ENCODE results near the gene ADGRA3. TPM values are rescaled to one million over a fixed set of nuclear protein-coding genes. Genes with fewer than 3 reads are reported as not detected.

Gene ADGRA3, protein sequence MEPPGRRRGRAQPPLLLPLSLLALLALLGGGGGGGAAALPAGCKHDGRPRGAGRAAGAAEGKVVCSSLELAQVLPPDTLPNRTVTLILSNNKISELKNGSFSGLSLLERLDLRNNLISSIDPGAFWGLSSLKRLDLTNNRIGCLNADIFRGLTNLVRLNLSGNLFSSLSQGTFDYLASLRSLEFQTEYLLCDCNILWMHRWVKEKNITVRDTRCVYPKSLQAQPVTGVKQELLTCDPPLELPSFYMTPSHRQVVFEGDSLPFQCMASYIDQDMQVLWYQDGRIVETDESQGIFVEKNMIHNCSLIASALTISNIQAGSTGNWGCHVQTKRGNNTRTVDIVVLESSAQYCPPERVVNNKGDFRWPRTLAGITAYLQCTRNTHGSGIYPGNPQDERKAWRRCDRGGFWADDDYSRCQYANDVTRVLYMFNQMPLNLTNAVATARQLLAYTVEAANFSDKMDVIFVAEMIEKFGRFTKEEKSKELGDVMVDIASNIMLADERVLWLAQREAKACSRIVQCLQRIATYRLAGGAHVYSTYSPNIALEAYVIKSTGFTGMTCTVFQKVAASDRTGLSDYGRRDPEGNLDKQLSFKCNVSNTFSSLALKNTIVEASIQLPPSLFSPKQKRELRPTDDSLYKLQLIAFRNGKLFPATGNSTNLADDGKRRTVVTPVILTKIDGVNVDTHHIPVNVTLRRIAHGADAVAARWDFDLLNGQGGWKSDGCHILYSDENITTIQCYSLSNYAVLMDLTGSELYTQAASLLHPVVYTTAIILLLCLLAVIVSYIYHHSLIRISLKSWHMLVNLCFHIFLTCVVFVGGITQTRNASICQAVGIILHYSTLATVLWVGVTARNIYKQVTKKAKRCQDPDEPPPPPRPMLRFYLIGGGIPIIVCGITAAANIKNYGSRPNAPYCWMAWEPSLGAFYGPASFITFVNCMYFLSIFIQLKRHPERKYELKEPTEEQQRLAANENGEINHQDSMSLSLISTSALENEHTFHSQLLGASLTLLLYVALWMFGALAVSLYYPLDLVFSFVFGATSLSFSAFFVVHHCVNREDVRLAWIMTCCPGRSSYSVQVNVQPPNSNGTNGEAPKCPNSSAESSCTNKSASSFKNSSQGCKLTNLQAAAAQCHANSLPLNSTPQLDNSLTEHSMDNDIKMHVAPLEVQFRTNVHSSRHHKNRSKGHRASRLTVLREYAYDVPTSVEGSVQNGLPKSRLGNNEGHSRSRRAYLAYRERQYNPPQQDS (N-terminal part only)
- 41.9 TPM for polyA plus RNA-seq (2013, experiment 1 of 2)
- 35.3 TPM for polyA plus RNA-seq (2013, experiment 2 of 2)

DNA sequence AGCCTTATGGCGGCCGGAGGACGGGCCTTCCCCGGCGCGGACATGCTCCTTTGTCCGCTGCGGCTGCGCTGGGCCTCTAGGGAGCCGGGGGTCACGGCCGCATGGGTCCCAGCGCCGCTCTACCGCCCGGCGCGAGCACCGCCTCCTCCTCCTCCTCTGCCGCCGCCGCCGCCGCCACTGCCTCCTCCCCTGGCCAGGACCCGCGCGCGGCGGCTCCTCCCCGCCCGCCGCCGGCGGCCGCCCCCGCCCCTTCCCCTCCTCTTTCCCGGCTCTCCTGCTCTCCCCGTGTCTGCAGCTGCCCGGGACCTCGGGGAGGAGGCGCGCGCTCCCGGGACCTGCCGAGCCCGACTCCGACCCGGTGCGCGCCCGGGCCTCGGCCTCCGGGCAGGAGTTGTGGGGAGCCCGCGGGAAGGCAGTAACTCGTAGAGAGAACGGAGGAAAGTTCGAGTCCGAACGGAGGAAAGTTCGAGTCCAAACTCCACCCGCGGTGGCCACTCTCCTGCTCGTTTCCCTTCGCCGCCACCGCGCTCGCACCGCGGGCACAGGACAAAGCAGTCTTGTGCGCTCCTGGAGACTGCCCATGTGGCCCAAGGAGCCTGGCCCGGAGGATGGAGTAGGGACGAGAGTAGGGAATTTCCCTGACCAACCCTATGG lies at the start of gene ADGRA3:
ADGRA3 (minus strand) TSS at position 179 of the 654 bp plus-strand sequence. CDS start 282 bp downstream, outside the sequence.
- Histone ChIP-seq H3K4me1 (ENCODE audit: control insufficient read depth, insufficient read depth, low read length, poor library complexity, severe bottlenecking) (peaks cover 6% of the 10 kb centered on the region), H3K27ac (ENCODE audit: low read depth, low read length, severe bottlenecking) (peak within 1 kb of the TSS; percentile 87), H3K36me3 (ENCODE audit: control insufficient read depth, insufficient read depth, low read length) (no peaks in the 10 kb centered on the region), H3K9me3 (ENCODE audit: control insufficient read depth, low read length) (no peaks in the 10 kb centered on the region), H3K4me3 (ENCODE audit: extremely low read depth, insufficient read depth, low read length, poor library complexity, severe bottlenecking) (peak within 1 kb of the TSS; percentile 56)
- 1% methylated on average over 30 to 47 of the region's 74 CpGs for WGBS, 2 experiments (ENCODE audit: insufficient coverage in 2 of 2)

DNA sequence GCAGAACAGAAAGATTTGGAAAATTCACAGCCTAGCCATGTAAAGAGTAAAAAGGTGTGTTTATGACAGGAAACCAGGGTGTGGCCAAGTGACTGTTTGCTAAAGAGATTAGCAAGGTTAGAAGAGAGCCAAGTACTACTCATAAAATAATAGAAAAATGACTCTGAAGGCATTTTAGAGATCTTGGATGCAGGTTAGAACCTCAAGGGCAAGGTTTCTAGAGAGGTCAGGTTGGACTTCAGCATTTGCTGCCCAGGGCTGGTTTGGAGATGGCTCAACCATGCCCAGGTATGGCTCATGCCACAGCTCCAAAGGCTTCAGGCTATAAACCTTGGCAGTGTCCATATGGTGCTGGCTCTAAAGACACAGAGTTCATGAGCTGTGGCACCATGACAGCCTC lies 40.6 kb upstream of the ADGRA3 start:
- H3K27ac ChIP-seq (ENCODE audit: low read depth, low read length, severe bottlenecking) = no peak overlapping the region

DNA sequence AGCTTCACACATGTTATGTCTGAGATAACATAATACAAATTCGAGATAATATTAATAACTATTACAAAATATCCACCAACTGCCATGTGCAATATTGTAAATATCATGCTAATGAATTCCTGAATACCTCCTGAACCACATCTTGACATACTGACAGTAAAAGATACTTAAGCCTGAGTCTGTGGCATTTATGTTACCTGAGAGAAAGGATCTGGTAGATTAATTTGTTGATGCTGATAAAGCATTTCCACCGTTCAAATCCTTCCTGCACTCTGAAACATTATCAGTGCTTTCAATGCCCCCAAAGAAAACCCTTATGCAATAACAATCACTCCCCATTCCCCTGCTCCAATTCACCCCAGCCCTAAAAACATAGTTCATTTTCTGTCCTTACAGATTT lies 38.8 kb upstream of the ADGRA3 start:
- WGBS, 2 experiments (ENCODE audit: insufficient coverage in 2 of 2) = 100% methylated on average over 1 of the region's 2 CpGs; no CpG with 5 or more reads in 1 of the 2 experiments
- Histone ChIP-seq H3K9me3 (ENCODE audit: control insufficient read depth, low read length) (no peaks in the 10 kb centered on the region), H3K36me3 (ENCODE audit: control insufficient read depth, insufficient read depth, low read length) (no peaks in the 10 kb centered on the region), H3K4me3 (ENCODE audit: extremely low read depth, insufficient read depth, low read length, poor library complexity, severe bottlenecking) (no peak overlapping the region), H3K27ac (ENCODE audit: low read depth, low read length, severe bottlenecking) (no peak overlapping the region), H3K4me1 (ENCODE audit: control insufficient read depth, insufficient read depth, low read length, poor library complexity, severe bottlenecking) (no peaks in the 10 kb centered on the region)

More for the DNA sequence above, 40.6 kb upstream of the ADGRA3 start:
- no peaks in the 10 kb centered on the region for H3K4me1 ChIP-seq (ENCODE audit: control insufficient read depth, insufficient read depth, low read length, poor library complexity, severe bottlenecking)
- H3K9me3 ChIP-seq (ENCODE audit: control insufficient read depth, low read length) = no peaks in the 10 kb centered on the region
- H3K36me3 ChIP-seq (ENCODE audit: control insufficient read depth, insufficient read depth, low read length) = no peaks in the 10 kb centered on the region
- no peak overlapping the region for H3K4me3 ChIP-seq (ENCODE audit: extremely low read depth, insufficient read depth, low read length, poor library complexity, severe bottlenecking)

DNA sequence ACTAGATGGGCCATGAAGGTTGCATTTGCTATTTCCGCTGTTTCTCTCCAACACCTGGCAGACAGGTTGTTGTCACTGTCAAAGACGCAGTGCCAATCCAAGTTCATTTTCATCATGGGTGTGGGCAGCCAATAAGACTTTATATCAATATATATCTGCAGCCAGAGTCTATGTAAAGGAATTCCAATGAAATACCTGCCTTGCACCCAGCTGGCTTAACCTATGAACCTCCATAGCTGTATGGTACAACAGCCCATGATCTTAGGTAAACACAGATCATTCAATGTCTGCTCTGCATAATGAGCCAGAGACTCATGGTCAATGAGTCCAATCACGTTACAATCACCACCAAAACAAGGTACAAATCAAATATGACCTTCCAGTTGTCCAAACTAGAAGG lies 37.7 kb upstream of the ADGRA3 start:
- Histone ChIP-seq H3K4me1 (ENCODE audit: control insufficient read depth, insufficient read depth, low read length, poor library complexity, severe bottlenecking) (no peaks in the 10 kb centered on the region), H3K27ac (ENCODE audit: low read depth, low read length, severe bottlenecking) (no peak overlapping the region), H3K9me3 (ENCODE audit: control insufficient read depth, low read length) (no peaks in the 10 kb centered on the region), H3K36me3 (ENCODE audit: control insufficient read depth, insufficient read depth, low read length) (no peaks in the 10 kb centered on the region), H3K4me3 (ENCODE audit: extremely low read depth, insufficient read depth, low read length, poor library complexity, severe bottlenecking) (no peak overlapping the region)
- WGBS, 2 experiments (ENCODE audit: insufficient coverage in 2 of 2) = 83% methylated on average over 2 of the region's 3 CpGs; no CpG with 5 or more reads in 1 of the 2 experiments

DNA sequence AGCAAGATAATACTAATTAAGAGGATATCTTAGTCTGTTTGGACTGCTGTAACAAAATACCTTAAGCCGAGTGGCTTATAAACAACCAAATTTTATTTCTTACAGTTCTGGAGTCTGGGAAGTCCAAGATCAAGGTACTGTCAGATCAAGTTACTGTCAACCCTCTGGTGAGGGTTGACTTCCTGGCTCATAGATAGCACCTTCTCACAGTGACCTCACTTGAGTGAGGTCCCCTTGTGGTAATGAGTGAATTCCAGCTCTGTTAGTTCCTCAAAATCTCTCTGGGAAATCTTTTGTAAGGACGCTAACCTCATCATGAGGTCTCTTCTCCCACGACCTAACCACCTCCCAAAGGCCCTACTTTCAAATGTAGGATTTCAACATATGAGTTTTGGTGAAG lies 36.9 kb upstream of the ADGRA3 start:
- H3K36me3 ChIP-seq (ENCODE audit: control insufficient read depth, insufficient read depth, low read length) = no peaks in the 10 kb centered on the region
- WGBS, 2 experiments (ENCODE audit: insufficient coverage in 2 of 2) = no CpG with 5 or more reads among the region's 3 CpGs

DNA sequence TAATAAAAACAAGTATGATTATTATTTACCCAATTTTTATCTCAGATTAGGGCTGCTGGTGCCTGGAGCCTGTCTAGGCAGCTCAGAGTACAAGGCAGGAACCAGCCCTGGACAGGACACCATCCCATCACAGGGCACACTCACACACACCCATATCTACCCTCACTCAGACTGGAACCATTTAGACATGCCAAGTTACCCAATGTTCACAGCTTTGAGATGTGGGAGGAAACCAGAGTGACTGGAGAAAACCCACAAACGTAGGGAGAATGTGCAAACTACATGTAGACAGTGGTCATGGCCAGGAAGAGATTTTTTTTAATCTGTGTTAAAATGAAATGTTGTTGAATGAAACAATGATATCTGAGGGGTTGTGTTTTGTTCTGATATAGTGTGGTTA lies 35.7 kb upstream of the ADGRA3 start:
- H3K27ac ChIP-seq (ENCODE audit: low read depth, low read length, severe bottlenecking) = no peak overlapping the region
- H3K36me3 ChIP-seq (ENCODE audit: control insufficient read depth, insufficient read depth, low read length) = no peaks in the 10 kb centered on the region
- no peak overlapping the region for H3K4me3 ChIP-seq (ENCODE audit: extremely low read depth, insufficient read depth, low read length, poor library complexity, severe bottlenecking)
- no peaks in the 10 kb centered on the region for H3K4me1 ChIP-seq (ENCODE audit: control insufficient read depth, insufficient read depth, low read length, poor library complexity, severe bottlenecking)
- WGBS, 2 experiments (ENCODE audit: insufficient coverage in 2 of 2) = 75 to 80% methylated on average over 1 of the region's 1 CpG
- no peaks in the 10 kb centered on the region for H3K9me3 ChIP-seq (ENCODE audit: control insufficient read depth, low read length)

More for the DNA sequence above, 36.9 kb upstream of the ADGRA3 start:
- no peaks in the 10 kb centered on the region for H3K4me1 ChIP-seq (ENCODE audit: control insufficient read depth, insufficient read depth, low read length, poor library complexity, severe bottlenecking)
- H3K27ac ChIP-seq (ENCODE audit: low read depth, low read length, severe bottlenecking) = no peak overlapping the region
- H3K9me3 ChIP-seq (ENCODE audit: control insufficient read depth, low read length) = no peaks in the 10 kb centered on the region
- no peak overlapping the region for H3K4me3 ChIP-seq (ENCODE audit: extremely low read depth, insufficient read depth, low read length, poor library complexity, severe bottlenecking)

DNA sequence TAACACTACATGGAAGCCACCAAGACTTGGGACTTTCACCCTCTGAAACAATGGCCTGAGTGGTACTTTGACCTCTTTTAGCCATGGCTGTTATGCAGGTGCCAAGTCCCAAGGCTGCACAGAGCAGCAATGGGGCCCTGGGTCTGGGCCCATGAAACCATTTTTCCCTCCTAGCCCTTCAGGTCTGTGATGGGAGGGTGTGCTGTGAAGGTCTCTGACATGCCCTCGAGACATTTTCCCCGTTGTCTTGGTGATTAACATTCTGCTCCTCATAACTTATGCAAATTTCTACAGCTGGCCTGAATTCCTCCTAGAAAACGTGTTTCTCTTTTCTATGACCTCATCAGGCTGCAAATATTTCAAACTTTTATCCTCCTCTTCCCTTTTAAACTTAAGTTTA lies 30.4 kb upstream of the ADGRA3 start:
- Histone ChIP-seq H3K4me3 (ENCODE audit: extremely low read depth, insufficient read depth, low read length, poor library complexity, severe bottlenecking) (no peak overlapping the region), H3K27ac (ENCODE audit: low read depth, low read length, severe bottlenecking) (no peak overlapping the region), H3K9me3 (ENCODE audit: control insufficient read depth, low read length) (peaks cover 10% of the 10 kb centered on the region), H3K4me1 (ENCODE audit: control insufficient read depth, insufficient read depth, low read length, poor library complexity, severe bottlenecking) (no peaks in the 10 kb centered on the region), H3K36me3 (ENCODE audit: control insufficient read depth, insufficient read depth, low read length) (no peaks in the 10 kb centered on the region)
- WGBS, 2 experiments (ENCODE audit: insufficient coverage in 2 of 2) = 64 to 96% methylated on average over 3 of the region's 3 CpGs

DNA sequence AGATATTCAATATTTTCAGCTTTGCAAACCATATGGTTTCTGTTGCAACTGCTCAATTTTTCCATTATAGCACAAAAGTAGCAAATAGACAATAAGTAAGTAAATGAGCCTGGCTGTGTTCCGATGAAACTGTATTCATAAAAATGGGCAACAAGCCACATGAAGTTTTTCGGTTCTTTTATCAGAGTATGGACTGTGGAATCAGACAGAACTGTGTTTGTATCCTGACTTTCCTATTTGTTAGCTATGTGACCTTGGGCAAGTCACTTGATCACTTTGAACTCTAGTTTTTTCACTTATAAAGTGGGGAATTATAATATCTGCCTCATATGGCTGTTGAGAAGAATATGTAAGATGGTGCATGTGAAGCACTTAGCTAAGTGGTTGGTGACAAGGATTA lies 23.4 kb upstream of the ADGRA3 start:
- H3K36me3 ChIP-seq (ENCODE audit: control insufficient read depth, insufficient read depth, low read length) = no peaks in the 10 kb centered on the region
- no peak overlapping the region for H3K4me3 ChIP-seq (ENCODE audit: extremely low read depth, insufficient read depth, low read length, poor library complexity, severe bottlenecking)
- H3K9me3 ChIP-seq (ENCODE audit: control insufficient read depth, low read length) = peaks cover 13% of the 10 kb centered on the region
- no peaks in the 10 kb centered on the region for H3K4me1 ChIP-seq (ENCODE audit: control insufficient read depth, insufficient read depth, low read length, poor library complexity, severe bottlenecking)
- 89 to 100% methylated on average over 2 of the region's 2 CpGs for WGBS, 2 experiments (ENCODE audit: insufficient coverage in 2 of 2)
- H3K27ac ChIP-seq (ENCODE audit: low read depth, low read length, severe bottlenecking) = no peak overlapping the region

DNA sequence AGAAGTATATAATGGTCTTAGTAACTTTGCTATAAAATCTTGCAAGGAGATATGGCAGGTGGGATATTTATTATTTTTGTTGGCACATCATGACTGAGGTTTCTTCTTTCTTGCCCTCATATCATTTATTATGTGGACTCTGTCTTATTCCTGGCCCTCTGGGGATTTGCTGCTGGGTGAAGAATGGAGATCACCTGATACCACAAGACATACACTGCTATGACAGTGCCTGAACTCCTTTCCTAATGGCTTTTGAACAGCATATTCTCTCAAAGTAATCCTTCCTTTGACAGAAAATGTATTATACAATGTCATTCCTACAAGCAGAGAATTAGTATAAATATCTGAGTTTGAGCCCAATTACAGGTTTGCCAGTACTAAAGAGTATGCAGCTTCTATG lies 22.0 kb upstream of the ADGRA3 start:
- H3K4me1 ChIP-seq (ENCODE audit: control insufficient read depth, insufficient read depth, low read length, poor library complexity, severe bottlenecking) = no peaks in the 10 kb centered on the region
- no peak overlapping the region for H3K27ac ChIP-seq (ENCODE audit: low read depth, low read length, severe bottlenecking)
- H3K36me3 ChIP-seq (ENCODE audit: control insufficient read depth, insufficient read depth, low read length) = no peaks in the 10 kb centered on the region
- peaks cover 16% of the 10 kb centered on the region for H3K9me3 ChIP-seq (ENCODE audit: control insufficient read depth, low read length)
- H3K4me3 ChIP-seq (ENCODE audit: extremely low read depth, insufficient read depth, low read length, poor library complexity, severe bottlenecking) = no peak overlapping the region

DNA sequence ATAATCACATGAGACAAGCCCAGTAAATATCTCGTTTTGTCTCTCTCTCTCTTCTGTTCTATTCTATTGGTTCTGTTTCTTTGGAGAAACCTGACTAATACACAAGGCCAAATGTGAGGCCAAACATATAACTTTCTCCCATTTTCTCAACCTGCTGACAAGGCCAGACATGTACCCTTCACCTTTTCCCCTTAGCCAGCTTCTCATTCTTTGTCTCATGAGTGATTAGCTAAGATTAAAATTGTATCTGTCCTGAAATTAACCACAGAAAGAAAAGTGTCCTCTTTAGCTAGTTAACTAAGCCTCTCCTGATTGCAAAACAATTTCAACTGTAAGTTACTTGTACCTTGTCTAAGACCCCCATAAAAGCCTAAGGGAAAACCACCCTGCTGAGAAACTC lies 18.5 kb upstream of the ADGRA3 start:
- no peak overlapping the region for H3K4me3 ChIP-seq (ENCODE audit: extremely low read depth, insufficient read depth, low read length, poor library complexity, severe bottlenecking)
- H3K27ac ChIP-seq (ENCODE audit: low read depth, low read length, severe bottlenecking) = no peak overlapping the region
- peaks cover 20% of the 10 kb centered on the region for H3K9me3 ChIP-seq (ENCODE audit: control insufficient read depth, low read length)
- H3K36me3 ChIP-seq (ENCODE audit: control insufficient read depth, insufficient read depth, low read length) = no peaks in the 10 kb centered on the region
- H3K4me1 ChIP-seq (ENCODE audit: control insufficient read depth, insufficient read depth, low read length, poor library complexity, severe bottlenecking) = no peaks in the 10 kb centered on the region
- WGBS, 2 experiments (ENCODE audit: insufficient coverage in 2 of 2) = 83 to 88% methylated on average over 1 of the region's 1 CpG
